HepG2 (cell line): ENCODE data around the gene DLG5.

Experiments
- CTCF ChIP-seq: sonication (generic); formaldehyde crosslinking; IDR thresholded peaks from 2 replicates; pipeline ENCODE4 v1.5.0; 2020; ENCODE audit warnings: mild to moderate bottlenecking, missing genetic modification reagents, moderate library complexity
- ERF ChIP-seq: IDR thresholded peaks from 2 replicates; pipeline ENCODE4 v1.6.1; 2018; ENCODE audit warnings: missing biosample characterization, missing genetic modification reagents
- FOXM1 ChIP-seq: sonication (generic); formaldehyde crosslinking; IDR thresholded peaks from 2 replicates; pipeline ENCODE4 v1.5.0; 2020; ENCODE audit warnings: missing genetic modification reagents
- ISX ChIP-seq: sonication (generic); formaldehyde crosslinking; conservative IDR thresholded peaks from 2 replicates; pipeline ENCODE4 v1.5.0; 2020; ENCODE audit warnings: missing genetic modification reagents
- PATZ1 ChIP-seq: sonication (generic); formaldehyde crosslinking; IDR thresholded peaks from 2 replicates; pipeline ENCODE4 v1.4.0; 2020; ENCODE audit warnings: missing genetic modification reagents
- SCMH1 ChIP-seq: sonication (generic); formaldehyde crosslinking; IDR thresholded peaks from 2 replicates; pipeline ENCODE4 v1.9.0; 2021; ENCODE audit warnings: missing genetic modification reagents, mild to moderate bottlenecking, borderline replicate concordance
- SRF ChIP-seq: IDR thresholded peaks from 2 replicates; pipeline ENCODE4 v1.6.1; 2011; ENCODE audit warnings: mild to moderate bottlenecking, low read depth, low read length, moderate library complexity
- TP53 ChIP-seq: sonication (generic); formaldehyde crosslinking; conservative IDR thresholded peaks from 2 replicates; pipeline ENCODE4 v1.4.0; 2020; ENCODE audit warnings: missing genetic modification reagents
- XRCC5 ChIP-seq: fragments of 200-400 bp; formaldehyde crosslinking; optimal IDR thresholded peaks from 2 replicates; pipeline ENCODE3; 2017; ENCODE audit warnings: mild to moderate bottlenecking, low read length
- ZEB1 ChIP-seq: IDR thresholded peaks from 2 replicates; pipeline ENCODE4 v1.6.1; 2012; ENCODE audit warnings: mild to moderate bottlenecking, low read depth, inconsistent platforms; ENCODE audit not compliant: insufficient replicate concordance
- ZKSCAN8 ChIP-seq: IDR thresholded peaks from 2 replicates; pipeline ENCODE4 v1.6.1; 2016; ENCODE audit warnings: borderline replicate concordance, missing genetic modification reagents, missing compliant biosample characterization
- ZNF282 ChIP-seq: fragments of 450-650 bp; IDR thresholded peaks from 2 replicates; pipeline ENCODE4 v1.6.1; 2018; ENCODE audit not compliant: partially characterized antibody
- ZNF292 ChIP-seq: sonication (generic); formaldehyde crosslinking; IDR thresholded peaks from 2 replicates; pipeline ENCODE4 v1.8.1; 2022; ENCODE audit warnings: mild to moderate bottlenecking, low read depth, missing genetic modification reagents, borderline replicate concordance
- ZNF781 ChIP-seq: sonication (generic); formaldehyde crosslinking; IDR thresholded peaks from 2 replicates; pipeline ENCODE4 v1.5.1; 2020; ENCODE audit warnings: borderline replicate concordance, mild to moderate bottlenecking, missing genetic modification reagents; ENCODE audit errors: not compliant biosample characterization

GRCh38 chr10:77850620-77851231, 75.8 kb downstream of the DLG5 start:
- TF ChIP-seq TP53 (CRISPR knock-in tag) (no peak), ZEB1 (no peak), ZNF292 (no peak), XRCC5 (no peak), ZNF282 (no peak), ZNF781 (CRISPR knock-in tag) (no peak), ISX (CRISPR knock-in tag) (no peak), SRF (no peak), ZKSCAN8 (CRISPR knock-in tag) (no peak), ERF (CRISPR knock-in tag) (no peak), FOXM1 (CRISPR knock-in tag) (no peak), PATZ1 (CRISPR knock-in tag) (no peak), CTCF (no peak), SCMH1 (CRISPR knock-in tag) (no peak)
